Bronchial epithelial cell (primary cell): ENCODE results near the gene RAF1. TPM values are rescaled to one million over a fixed set of nuclear protein-coding genes. Genes with fewer than 3 reads are reported as not detected.

Experiments
- DNase-seq: peaks from one replicate; pipeline ENCODE4 v3.0.0-alpha.2; 2010; ENCODE audit warnings: low read depth
- FAIRE-seq: peaks from 2 replicates; lab custom pipeline; 2011; peaks lifted over from hg19 to GRCh38; lab: Jason Lieb, UNC
- H3K27me3 ChIP-seq: 2 replicates; pipeline ENCODE4 v1.5.1; 2011; ENCODE audit warnings: low read length; ENCODE audit not compliant: control insufficient read depth, insufficient read depth
- H3K36me3 ChIP-seq: 2 replicates; pipeline ENCODE4 v1.5.1; 2011; ENCODE audit warnings: low read length; ENCODE audit not compliant: control insufficient read depth, insufficient read depth
- H3K4me3 ChIP-seq: 2 replicates; pipeline ENCODE4 v1.5.1; 2011; ENCODE audit warnings: mild to moderate bottlenecking, low read depth, low read length, control low read depth
- CTCF ChIP-seq: IDR thresholded peaks from 2 replicates; pipeline ENCODE4 v1.5.1; 2011; ENCODE audit warnings: mild to moderate bottlenecking, moderate library complexity, low read length, control low read depth, inconsistent platforms; ENCODE audit not compliant: insufficient read depth, severe bottlenecking
- total RNA-seq: library from RNA; depleted of rRNA; stranded (reverse); fragments of >200 nt; gene quantifications from 2 replicates; pipeline ENCODE4 v1.2.1, GENCODE V29; 2014

RAF1 gene
- total RNA-seq, 1 donor from 2014 or later = 83.5 TPM

GRCh38 chr3:12577379-12577778 is 86.5 kb downstream of the RAF1 start:
- H3K36me3 ChIP-seq = peaks cover 20% of the 10 kb centered on the region
- no peak for TF ChIP-seq CTCF
- no peaks in the 10 kb centered on the region for H3K27me3 ChIP-seq
- H3K4me3 ChIP-seq = no peak overlapping the region
- FAIRE-seq (no peak), DNase-seq (no peak)

- no peak for TF ChIP-seq CTCF
- H3K36me3 ChIP-seq = peaks cover 25% of the 10 kb centered on the region
- no peak for DNase-seq
- H3K27me3 ChIP-seq = no peaks in the 10 kb centered on the region
- no peak overlapping the region for H3K4me3 ChIP-seq
- FAIRE-seq = no peak
Measured at GRCh38 chr3:12574661-12575060, 89.3 kb downstream of the RAF1 start.

- no peak for DNase-seq
- peaks cover 26% of the 10 kb centered on the region for H3K36me3 ChIP-seq
Measured at GRCh38 chr3:12574131-12574530, 89.8 kb downstream of the RAF1 start.

GRCh38 chr3:12571986-12572385 is 91.9 kb downstream of the RAF1 start:
- DNase-seq (no peak), FAIRE-seq (no peak)
- H3K36me3 ChIP-seq = peaks cover 24% of the 10 kb centered on the region
- TF ChIP-seq CTCF = no peak
- no peak overlapping the region for H3K4me3 ChIP-seq
- H3K27me3 ChIP-seq = no peaks in the 10 kb centered on the region

More at GRCh38 chr3:12574131-12574530, 89.8 kb downstream of the RAF1 start:
- TF ChIP-seq CTCF = no peak
- no peak for FAIRE-seq
- H3K27me3 ChIP-seq = no peaks in the 10 kb centered on the region
- H3K4me3 ChIP-seq = no peak overlapping the region

GRCh38 chr3:12569836-12570235 is 94.1 kb downstream of the RAF1 start:
- Histone ChIP-seq H3K27me3 (no peaks in the 10 kb centered on the region), H3K36me3 (peaks cover 24% of the 10 kb centered on the region), H3K4me3 (no peak overlapping the region)
- no peak for FAIRE-seq
- DNase-seq = no peak
- no peak for TF ChIP-seq CTCF

- Histone ChIP-seq H3K4me3 (no peak overlapping the region), H3K36me3 (peaks cover 20% of the 10 kb centered on the region), H3K27me3 (no peaks in the 10 kb centered on the region)
- DNase-seq (no peak), FAIRE-seq (no peak)
- TF ChIP-seq CTCF = no peak
Measured at GRCh38 chr3:12568747-12569146, 95.2 kb downstream of the RAF1 start.
